Activated CD4-positive, alpha-beta T cell treated with anti-CD3 and anti-CD28 coated beads for 36 hours (primary cell): ENCODE measurements around the gene SLC24A4. TPM values are rescaled to one million over a fixed set of nuclear protein-coding genes. Genes with fewer than 3 reads are reported as not detected.

ENCODE experiments used
- ATAC-seq: fragments of 200-7000 bp; cut with Tn5 transposase; one replicate; pipeline ENCODE4 v1.10.0; 2021; ENCODE audit warnings: mild to moderate bottlenecking, moderate library complexity
- CTCF ChIA-PET: fragments of 350-600 bp; sonication (Branson Sonifier 250); formaldehyde crosslinking; loops from one replicate; lab custom pipeline; 2021; ENCODE audit warnings: antibody characterized with exemption; lab: Charles Lee
- POLR2A ChIA-PET: fragments of 350-600 bp; sonication (Branson Sonifier 250); formaldehyde crosslinking; loops from one replicate; lab custom pipeline; 2021; ENCODE audit warnings: antibody characterized with exemption, inconsistent platforms; lab: Charles Lee
- DNase-seq: peaks from one replicate; pipeline ENCODE4 v3.0.0-alpha.2; 2020
- H3K27ac Mint-ChIP-seq: one replicate; pipeline ENCODE4 v1.8.0; 2021; ENCODE audit warnings: mixed read lengths
- H3K27me3 Mint-ChIP-seq: one replicate; pipeline ENCODE4 v1.8.0; 2021; ENCODE audit warnings: mixed read lengths
- H3K36me3 Mint-ChIP-seq: one replicate; pipeline ENCODE4 v1.8.0; 2021; ENCODE audit warnings: low read depth, mixed read lengths
- H3K4me1 Mint-ChIP-seq: one replicate; pipeline ENCODE4 v1.8.0; 2021; ENCODE audit warnings: mixed read lengths
- H3K4me3 Mint-ChIP-seq: one replicate; pipeline ENCODE4 v1.8.0; 2021; ENCODE audit warnings: mild to moderate bottlenecking, moderate library complexity, mixed read lengths
- H3K9me3 Mint-ChIP-seq: one replicate; pipeline ENCODE4 v1.8.0; 2021; ENCODE audit warnings: low read depth, mixed read lengths
- intact Hi-C, 2 experiments: fragments of 100-400 bp; cut with DNase I in 1 of 2; cut with micrococcal nuclease in 1 of 2; formaldehyde crosslinking; loops; one replicate each; pipeline versions ENCODE4 v1.14.2 to v1.15.1; 2022 to 2024; cut with DNase I, micrococcal nuclease
- total RNA-seq, 2 experiments: library from RNA; stranded (reverse); gene quantifications; one replicate each; pipeline ENCODE4 v1.2.3, GENCODE V29; 2021

SLC24A4 gene
- total RNA-seq, 2 experiments from 2014 or later: not detected

DNA sequence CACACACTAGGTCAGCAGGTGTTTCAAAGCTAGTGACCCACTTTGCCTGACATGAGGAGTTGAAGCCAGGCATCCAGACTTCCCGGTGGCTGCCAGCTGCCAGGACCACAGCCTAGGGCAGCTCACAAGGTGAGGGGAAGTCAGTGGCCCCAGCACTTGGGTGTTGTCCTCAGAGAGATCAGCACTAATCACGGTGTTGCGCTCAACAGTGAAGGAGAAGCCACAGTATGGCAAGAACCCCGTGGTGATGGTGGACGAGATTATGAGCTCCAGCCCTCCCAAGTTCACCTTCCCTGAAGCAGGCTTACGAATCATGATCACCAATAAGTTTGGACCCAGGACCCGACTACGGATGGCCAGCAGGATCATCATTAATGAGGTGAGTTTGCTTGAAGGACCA, 130.7 kb downstream of the SLC24A4 start:
- H3K4me3 Mint-ChIP-seq: no peak overlapping the region
- intact Hi-C loops: no loop called here
- no peak overlapping the region for H3K27ac Mint-ChIP-seq
- ChIA-PET POLR2A (no interaction called here), CTCF (no interaction called here)
- H3K36me3 Mint-ChIP-seq: no peaks in the 10 kb centered on the region
- DNase-seq: no peak
- no peaks in the 10 kb centered on the region for H3K4me1 Mint-ChIP-seq
- ATAC-seq: no peak
- H3K27me3 Mint-ChIP-seq: no peaks in the 10 kb centered on the region
- H3K9me3 Mint-ChIP-seq: no peaks in the 10 kb centered on the region

DNA sequence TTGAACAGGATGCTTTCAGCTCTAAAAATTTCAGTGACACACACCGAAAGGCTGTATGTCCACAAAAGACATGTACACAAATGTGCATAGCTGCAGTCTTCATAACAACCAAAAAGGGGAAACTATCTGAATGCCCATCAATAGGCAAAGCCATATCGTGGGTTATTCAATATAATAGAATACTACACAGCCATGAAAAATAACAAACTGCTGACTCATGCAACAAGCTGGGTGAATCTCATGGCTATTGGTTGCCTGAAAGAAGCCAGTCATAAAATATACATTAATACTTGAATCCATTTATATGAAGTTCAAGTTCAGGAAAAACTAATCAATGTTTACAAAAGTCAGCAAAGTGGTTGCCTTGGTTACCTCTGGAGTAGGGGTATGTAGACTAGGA, 132.3 kb downstream of the SLC24A4 start:
- no peaks in the 10 kb centered on the region for H3K9me3 Mint-ChIP-seq
- POLR2A ChIA-PET: interaction anchor here (0.6 kb wide), 1 partner anchor 260 kb away, joined by 4 read pairs; no protein-coding TSS in a partner anchor
- DNase-seq: no peak
- no peak for ATAC-seq
- peaks cover 6% of the 10 kb centered on the region for H3K4me1 Mint-ChIP-seq
- no peaks in the 10 kb centered on the region for H3K36me3 Mint-ChIP-seq
- H3K4me3 Mint-ChIP-seq: no peak overlapping the region
- H3K27me3 Mint-ChIP-seq: no peaks in the 10 kb centered on the region
- H3K27ac Mint-ChIP-seq: no peak overlapping the region
- CTCF ChIA-PET: interaction anchor here (0.7 to 1.2 kb wide), 3 partner anchors 16 to 215 kb away, joined by 3 read pairs; no protein-coding TSS in a partner anchor
- intact Hi-C loops: no loop called here

DNA sequence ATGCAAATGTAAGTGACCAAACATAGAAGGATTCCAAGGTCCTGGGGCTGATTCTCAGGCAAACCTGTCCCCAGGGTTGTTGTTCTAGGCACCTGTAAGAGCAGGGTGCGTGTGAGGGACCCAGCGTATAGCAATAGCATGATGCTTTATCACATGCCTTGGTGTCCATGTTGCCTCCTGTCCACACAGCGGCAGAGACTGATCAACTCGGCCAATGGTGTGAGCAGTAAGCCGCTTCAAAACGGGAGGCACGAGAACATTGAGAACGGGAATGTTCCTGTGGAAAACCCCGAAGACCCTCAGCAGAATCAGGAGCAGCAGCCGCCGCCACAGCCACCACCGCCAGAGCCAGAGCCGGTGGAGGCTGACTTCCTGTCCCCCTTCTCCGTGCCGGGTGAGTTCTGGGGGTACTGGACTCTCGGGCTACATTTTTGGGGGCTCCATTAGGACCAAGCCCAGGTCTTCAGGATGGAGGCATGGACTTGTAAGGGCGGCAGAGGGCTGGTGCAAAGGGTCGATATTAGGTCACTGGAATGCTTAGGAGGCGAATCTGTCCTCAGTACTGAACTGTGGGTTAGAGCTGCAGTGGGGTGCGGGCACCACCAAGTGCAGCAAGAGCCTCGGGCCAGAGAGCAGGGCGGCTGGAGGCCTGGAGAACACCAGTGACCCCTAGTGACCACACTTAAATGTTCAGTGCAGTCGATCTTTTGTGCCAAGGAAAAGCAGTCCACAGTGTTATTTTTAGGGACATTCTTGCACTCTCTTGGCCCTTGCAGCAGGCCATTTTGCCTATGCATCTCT, 133.4 kb downstream of the SLC24A4 start:
- no peaks in the 10 kb centered on the region for H3K27me3 Mint-ChIP-seq
- intact Hi-C loops: no loop called here
- no peaks in the 10 kb centered on the region for H3K9me3 Mint-ChIP-seq
- peaks cover 12% of the 10 kb centered on the region for H3K4me1 Mint-ChIP-seq
- CTCF ChIA-PET: no interaction called here
- ATAC-seq: peak; percentile 51
- H3K27ac Mint-ChIP-seq: no peak overlapping the region
- no peak overlapping the region for H3K4me3 Mint-ChIP-seq
- peak; percentile 30 for DNase-seq
- H3K36me3 Mint-ChIP-seq: no peaks in the 10 kb centered on the region
- POLR2A ChIA-PET: no interaction called here

DNA sequence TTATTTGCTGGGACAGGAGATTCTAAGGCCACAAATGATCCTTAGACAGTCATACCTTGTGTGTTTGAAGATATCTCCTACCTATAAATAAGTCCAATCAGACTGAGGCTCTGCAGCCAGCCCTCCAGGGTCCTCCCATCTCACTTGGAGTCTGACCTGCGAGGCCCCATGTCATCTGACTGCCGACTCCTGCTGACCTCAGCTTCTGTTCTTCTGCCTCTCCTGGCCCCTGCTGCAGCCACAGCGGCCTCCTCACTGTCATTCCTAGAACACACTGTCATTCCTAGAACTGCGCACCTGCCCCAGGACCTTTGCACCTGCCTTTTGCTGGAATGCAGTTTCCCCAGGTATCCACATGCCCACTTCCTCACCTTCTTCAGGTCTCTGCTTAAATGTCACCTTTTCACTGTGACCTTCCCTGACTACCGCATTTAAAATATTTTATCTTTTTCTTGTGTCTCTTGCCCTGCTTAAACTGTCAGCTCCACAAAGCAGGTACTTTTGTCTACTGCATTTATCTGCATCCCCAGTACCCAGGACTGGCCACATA, 134.1 kb downstream of the SLC24A4 start:
- no peaks in the 10 kb centered on the region for H3K36me3 Mint-ChIP-seq
- H3K4me1 Mint-ChIP-seq: peaks cover 16% of the 10 kb centered on the region
- no peaks in the 10 kb centered on the region for H3K9me3 Mint-ChIP-seq
- ATAC-seq (no peak), DNase-seq (no peak)
- no peak overlapping the region for H3K4me3 Mint-ChIP-seq
- ChIA-PET POLR2A (no interaction called here), CTCF (interaction anchor here (0.7 kb wide), 1 partner anchor 225 kb away, joined by 3 read pairs; no protein-coding TSS in a partner anchor)
- no peaks in the 10 kb centered on the region for H3K27me3 Mint-ChIP-seq
- no peak overlapping the region for H3K27ac Mint-ChIP-seq
- intact Hi-C loops: no loop called here

DNA sequence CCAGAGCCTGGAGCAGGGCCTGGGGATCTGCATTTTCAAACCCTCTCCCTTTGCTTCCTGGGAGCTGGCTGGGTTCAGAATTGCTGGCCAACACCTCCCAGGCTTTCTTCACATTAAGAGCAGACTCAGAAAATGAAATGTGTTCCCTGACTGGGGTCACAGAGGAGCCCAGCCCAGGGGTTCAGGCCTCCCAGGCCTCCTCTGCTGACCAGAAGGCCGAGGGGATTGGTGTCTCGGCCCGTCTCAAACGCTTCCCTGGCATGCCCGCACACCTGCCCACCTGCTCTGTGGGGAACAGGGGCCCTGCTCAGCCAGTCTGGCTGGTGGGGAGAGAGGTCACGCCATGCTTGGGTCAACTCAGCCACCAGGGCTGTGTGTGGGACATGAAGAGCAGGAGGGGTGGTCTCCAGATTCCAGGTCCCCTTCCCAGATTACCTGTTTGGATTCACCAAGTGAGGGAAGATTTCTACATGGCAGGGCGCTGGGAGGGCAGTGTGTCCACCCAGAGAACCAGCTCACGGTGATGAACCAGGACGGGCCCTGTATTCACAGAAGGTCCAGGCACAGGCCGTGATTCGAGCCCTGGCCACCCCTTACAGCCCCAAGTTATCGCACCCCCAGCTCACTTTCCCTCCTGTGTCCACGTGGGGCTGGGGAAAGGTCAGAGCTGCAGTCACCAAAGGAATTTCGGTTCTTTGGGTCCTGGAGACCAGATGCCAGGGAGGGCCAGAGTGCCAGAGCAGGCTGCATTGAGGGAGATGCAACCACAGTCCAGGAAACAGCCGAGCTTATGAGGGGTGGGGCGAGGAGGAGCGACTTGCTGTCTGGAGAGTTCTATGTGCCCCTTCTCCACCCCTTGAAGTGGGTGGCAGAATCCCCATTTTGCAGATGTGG, 135.4 kb downstream of the SLC24A4 start:
- POLR2A ChIA-PET: no interaction called here
- no peaks in the 10 kb centered on the region for H3K9me3 Mint-ChIP-seq
- H3K27ac Mint-ChIP-seq: no peak overlapping the region
- peaks cover 2% of the 10 kb centered on the region for H3K27me3 Mint-ChIP-seq
- H3K36me3 Mint-ChIP-seq: no peaks in the 10 kb centered on the region
- intact Hi-C loops: no loop called here
- CTCF ChIA-PET: no interaction called here
- DNase-seq (no peak), ATAC-seq (no peak)
- peaks cover 21% of the 10 kb centered on the region for H3K4me1 Mint-ChIP-seq
- no peak overlapping the region for H3K4me3 Mint-ChIP-seq

DNA sequence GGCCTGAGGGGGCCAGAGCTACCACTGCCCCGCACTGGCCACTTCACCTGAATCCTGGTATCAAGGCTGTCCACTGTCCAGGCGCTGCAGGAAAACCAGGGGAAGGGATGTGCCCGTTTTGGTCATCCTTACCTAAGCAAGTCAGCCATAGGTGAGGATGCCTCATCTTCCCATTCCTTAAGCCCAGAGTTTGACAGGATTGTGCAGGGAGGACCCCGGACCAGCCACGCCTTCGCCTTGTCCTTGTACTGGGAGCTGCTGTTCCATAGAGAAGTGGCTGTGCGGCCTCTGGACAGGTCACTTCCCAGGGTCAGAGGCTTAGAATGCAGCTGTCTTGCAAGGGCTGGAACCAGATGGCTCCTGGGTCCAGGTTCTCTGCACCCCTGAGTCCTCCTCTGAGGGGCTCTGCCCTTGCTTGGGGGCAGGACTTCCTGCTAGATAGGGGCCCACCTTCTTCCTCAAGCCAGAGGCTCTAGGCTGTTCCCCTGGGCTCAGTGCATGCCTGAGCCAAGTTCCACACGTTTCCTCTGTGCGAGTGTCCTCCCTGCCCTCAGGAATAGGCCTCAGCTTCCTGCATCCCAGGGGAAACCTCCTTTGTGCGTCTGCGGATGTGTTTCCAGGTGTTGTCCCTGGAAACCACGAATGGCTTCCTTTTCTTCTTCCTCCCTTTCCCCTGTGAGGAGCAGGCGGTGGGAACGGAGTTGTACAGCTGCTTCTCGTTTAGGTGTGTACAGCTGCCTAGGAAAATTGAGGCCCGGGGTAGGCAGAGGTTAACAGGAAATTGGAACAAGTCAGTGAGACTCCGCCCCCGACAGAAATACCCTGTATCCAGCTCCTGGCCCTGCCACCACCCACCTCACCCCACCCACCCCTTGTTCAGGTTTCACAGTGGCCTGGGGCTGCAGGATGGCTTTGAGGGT, 136.3 kb downstream of the SLC24A4 start:
- Mint-ChIP-seq H3K27me3 (peaks cover 2% of the 10 kb centered on the region), H3K27ac (no peak overlapping the region), H3K9me3 (no peaks in the 10 kb centered on the region), H3K4me1 (peaks cover 21% of the 10 kb centered on the region), H3K4me3 (no peak overlapping the region), H3K36me3 (no peaks in the 10 kb centered on the region)
- POLR2A ChIA-PET: no interaction called here
- no peak for ATAC-seq
- intact Hi-C loops: no loop called here
- CTCF ChIA-PET: interaction anchor here (0.6 to 1.4 kb wide), 3 partner anchors 24 to 268 kb away, joined by 3 to 5 read pairs (median 4); no protein-coding TSS in a partner anchor
- no peak for DNase-seq

DNA sequence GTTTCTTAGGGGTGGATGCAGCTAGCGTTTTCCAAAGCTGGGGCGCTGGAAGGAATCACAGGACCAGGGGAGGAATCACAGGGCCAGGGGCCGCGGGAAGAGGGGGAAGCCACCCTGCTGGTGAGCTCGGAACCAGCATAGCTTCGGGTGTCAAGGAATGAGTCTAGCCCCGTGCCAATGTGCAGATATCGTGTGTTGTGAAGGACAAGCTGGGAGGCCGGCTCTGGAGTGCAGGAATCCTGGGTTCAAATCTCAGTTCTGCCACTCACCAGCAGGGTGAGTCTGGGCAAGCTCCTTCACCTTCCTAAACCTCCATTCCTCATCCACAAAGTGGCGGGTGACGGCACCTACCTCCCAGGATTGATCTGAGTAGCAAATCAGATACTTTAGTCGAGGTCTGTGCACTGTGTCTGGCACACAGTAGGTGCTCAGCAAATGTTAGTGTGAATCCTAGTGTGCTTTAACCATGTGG, 137.0 kb downstream of the SLC24A4 start:
- no peak for ATAC-seq

DNA sequence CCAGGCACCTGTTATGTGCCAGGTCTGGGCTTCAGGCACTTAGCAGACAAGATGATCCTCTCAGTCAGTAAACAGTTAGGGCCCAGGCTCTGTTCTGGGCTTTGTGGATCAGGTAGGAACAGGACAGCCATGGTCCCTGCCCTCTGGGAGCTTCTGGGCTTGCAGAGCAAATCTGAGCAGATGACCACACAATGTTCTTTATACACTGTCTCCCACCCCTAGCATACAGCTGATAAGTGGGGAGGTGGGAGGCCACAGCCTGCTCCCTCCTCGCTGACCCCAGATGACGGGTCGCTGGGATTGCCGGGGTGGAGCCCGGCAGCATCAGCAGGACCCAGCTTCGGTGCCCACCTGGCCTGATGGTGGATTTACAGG, 137.6 kb downstream of the SLC24A4 start:
- Mint-ChIP-seq H3K36me3 (no peaks in the 10 kb centered on the region), H3K27ac (no peak overlapping the region), H3K9me3 (no peaks in the 10 kb centered on the region), H3K4me1 (peaks cover 21% of the 10 kb centered on the region), H3K27me3 (peaks cover 2% of the 10 kb centered on the region), H3K4me3 (no peak overlapping the region)
- no peak for ATAC-seq
- DNase-seq: no peak
- intact Hi-C loops: no loop called here
- CTCF ChIA-PET: interaction anchor here (0.8 to 1.4 kb wide), 2 partner anchors 25 to 221 kb away, joined by 4 to 5 read pairs; no protein-coding TSS in a partner anchor
- POLR2A ChIA-PET: no interaction called here

More for the DNA sequence above, 137.0 kb downstream of the SLC24A4 start:
- CTCF ChIA-PET: interaction anchor here (0.6 to 1.4 kb wide), 3 partner anchors 25 to 268 kb away, joined by 3 to 5 read pairs (median 4); no protein-coding TSS in a partner anchor
- H3K9me3 Mint-ChIP-seq: no peaks in the 10 kb centered on the region
- H3K36me3 Mint-ChIP-seq: no peaks in the 10 kb centered on the region
- H3K27ac Mint-ChIP-seq: no peak overlapping the region
- peaks cover 21% of the 10 kb centered on the region for H3K4me1 Mint-ChIP-seq
- POLR2A ChIA-PET: no interaction called here
- no peak for DNase-seq
- intact Hi-C loops: no loop called here
- no peak overlapping the region for H3K4me3 Mint-ChIP-seq
- peaks cover 2% of the 10 kb centered on the region for H3K27me3 Mint-ChIP-seq

DNA sequence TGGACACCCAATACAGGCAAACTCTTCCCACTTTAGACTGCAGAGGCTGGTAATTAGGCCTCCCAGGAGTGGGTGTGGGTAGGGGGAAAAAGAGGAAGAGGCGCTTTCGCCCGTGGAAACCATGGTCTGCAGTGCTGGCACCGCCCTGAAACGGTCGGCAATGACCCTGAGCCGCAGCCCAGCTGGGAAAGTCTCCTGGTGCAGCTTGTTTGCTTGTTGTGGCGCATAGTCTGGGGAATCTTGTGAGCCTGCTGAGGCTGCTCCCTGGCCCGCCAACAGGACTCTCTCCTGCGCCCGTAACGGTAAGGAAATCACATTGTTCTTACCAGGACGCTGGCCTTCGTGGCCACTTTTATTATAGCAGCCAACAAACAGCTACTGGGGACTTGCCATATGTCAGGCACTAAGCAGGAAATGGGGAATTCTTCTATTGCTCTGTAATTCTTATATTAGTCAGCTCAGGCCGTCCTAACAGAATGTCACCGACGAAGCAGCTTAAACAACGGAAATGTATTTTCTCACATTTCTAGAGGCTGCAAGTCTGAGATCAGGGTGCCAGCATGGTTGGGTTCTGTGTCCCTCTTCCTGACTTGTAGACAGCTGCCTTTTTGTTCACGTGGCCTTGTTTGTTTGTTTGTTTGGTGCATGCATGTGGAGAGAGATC, 138.1 kb downstream of the SLC24A4 start:
- no peaks in the 10 kb centered on the region for H3K9me3 Mint-ChIP-seq
- H3K36me3 Mint-ChIP-seq: no peaks in the 10 kb centered on the region
- CTCF ChIA-PET: interaction anchor here (0.7 to 0.8 kb wide), 2 partner anchors 221 to 225 kb away, joined by 3 to 4 read pairs; no protein-coding TSS in a partner anchor
- ATAC-seq (peak; percentile 82), DNase-seq (no peak)
- intact Hi-C loops: no loop called here
- peak overlapping the region; percentile 51 for H3K27ac Mint-ChIP-seq
- H3K4me1 Mint-ChIP-seq: peaks cover 21% of the 10 kb centered on the region
- POLR2A ChIA-PET: no interaction called here
- no peak overlapping the region for H3K4me3 Mint-ChIP-seq
- peaks cover 2% of the 10 kb centered on the region for H3K27me3 Mint-ChIP-seq

DNA sequence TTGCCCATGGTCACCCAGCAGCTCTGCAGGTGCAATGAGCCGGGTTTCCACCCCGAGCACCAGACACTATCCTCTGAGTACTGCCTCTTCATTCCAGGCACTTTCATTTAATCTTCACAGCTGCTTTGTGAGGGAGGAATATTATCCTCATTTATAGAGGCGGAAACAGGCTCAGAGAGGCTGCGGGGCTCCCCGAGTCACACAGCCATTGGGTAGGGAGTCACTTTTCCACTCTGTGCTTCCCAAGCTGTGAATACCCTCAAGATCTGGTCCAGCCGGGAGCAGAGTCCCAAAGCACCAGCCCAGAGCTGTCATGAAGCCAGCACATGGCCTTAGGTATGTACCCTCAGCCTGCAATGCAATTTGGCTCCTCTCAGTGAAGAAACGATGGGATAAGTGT, 138.9 kb downstream of the SLC24A4 start:
- no peak overlapping the region for H3K4me3 Mint-ChIP-seq
- intact Hi-C loops: no loop called here
- ChIA-PET POLR2A (no interaction called here), CTCF (interaction anchor here (0.7 kb wide), 2 partner anchors 224 to 1499 kb away, joined by 3 read pairs; no protein-coding TSS in a partner anchor)
- DNase-seq (no peak), ATAC-seq (no peak)
- H3K27me3 Mint-ChIP-seq: peaks cover 2% of the 10 kb centered on the region
- no peaks in the 10 kb centered on the region for H3K36me3 Mint-ChIP-seq
- no peak overlapping the region for H3K27ac Mint-ChIP-seq
- H3K4me1 Mint-ChIP-seq: peaks cover 21% of the 10 kb centered on the region
- peaks cover under 1% of the 10 kb centered on the region for H3K9me3 Mint-ChIP-seq
